Measurements from ENCODE around the gene MAN1A1.

GRCh38 chr6:119179062-119179461, 170.5 kb downstream of the MAN1A1 start:
- TF ChIP-seq, protein P1, sequence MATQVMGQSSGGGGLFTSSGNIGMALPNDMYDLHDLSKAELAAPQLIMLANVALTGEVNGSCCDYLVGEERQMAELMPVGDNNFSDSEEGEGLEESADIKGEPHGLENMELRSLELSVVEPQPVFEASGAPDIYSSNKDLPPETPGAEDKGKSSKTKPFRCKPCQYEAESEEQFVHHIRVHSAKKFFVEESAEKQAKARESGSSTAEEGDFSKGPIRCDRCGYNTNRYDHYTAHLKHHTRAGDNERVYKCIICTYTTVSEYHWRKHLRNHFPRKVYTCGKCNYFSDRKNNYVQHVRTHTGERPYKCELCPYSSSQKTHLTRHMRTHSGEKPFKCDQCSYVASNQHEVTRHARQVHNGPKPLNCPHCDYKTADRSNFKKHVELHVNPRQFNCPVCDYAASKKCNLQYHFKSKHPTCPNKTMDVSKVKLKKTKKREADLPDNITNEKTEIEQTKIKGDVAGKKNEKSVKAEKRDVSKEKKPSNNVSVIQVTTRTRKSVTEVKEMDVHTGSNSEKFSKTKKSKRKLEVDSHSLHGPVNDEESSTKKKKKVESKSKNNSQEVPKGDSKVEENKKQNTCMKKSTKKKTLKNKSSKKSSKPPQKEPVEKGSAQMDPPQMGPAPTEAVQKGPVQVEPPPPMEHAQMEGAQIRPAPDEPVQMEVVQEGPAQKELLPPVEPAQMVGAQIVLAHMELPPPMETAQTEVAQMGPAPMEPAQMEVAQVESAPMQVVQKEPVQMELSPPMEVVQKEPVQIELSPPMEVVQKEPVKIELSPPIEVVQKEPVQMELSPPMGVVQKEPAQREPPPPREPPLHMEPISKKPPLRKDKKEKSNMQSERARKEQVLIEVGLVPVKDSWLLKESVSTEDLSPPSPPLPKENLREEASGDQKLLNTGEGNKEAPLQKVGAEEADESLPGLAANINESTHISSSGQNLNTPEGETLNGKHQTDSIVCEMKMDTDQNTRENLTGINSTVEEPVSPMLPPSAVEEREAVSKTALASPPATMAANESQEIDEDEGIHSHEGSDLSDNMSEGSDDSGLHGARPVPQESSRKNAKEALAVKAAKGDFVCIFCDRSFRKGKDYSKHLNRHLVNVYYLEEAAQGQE (IDR thresholded peaks at IDR 0.05; ENCODE audit: insufficient read depth in 1 of 2, low read depth in 2 of 2, low read length in 2 of 2) = no peak
- TF ChIP-seq POLR2AphosphoS5 (IDR thresholded peaks at IDR 0.05; ENCODE audit: low read depth, low read length) (no peak), TAF1 (IDR thresholded peaks at IDR 0.05; ENCODE audit: borderline replicate concordance, insufficient read depth, low read length) (no peak), SIN3A (IDR thresholded peaks at IDR 0.05; ENCODE audit: borderline replicate concordance, insufficient read depth, low read length) (no peak)
